H9 (cell line): ENCODE results near the gene HORMAD2. TPM values are rescaled to one million over a fixed set of nuclear protein-coding genes. Genes with fewer than 3 reads are reported as not detected.

ENCODE experiments used
- DNase-seq: peaks from one replicate; pipeline ENCODE4 v3.0.0-alpha.2; 2017
- H2AFZ ChIP-seq: one replicate; pipeline ENCODE4 v1.6.1; 2013; ENCODE audit warnings: mild to moderate bottlenecking, low read length, control low read depth, moderate library complexity
- H2AK5ac ChIP-seq: 2 replicates; pipeline ENCODE4 v1.6.1; 2013; ENCODE audit warnings: low read length, control low read depth, mixed read lengths; ENCODE audit not compliant: insufficient read length
- H2BK120ac ChIP-seq: one replicate; pipeline ENCODE4 v1.6.1; 2013; ENCODE audit warnings: low read depth, mild to moderate bottlenecking, low read length, control low read depth, inconsistent platforms; ENCODE audit not compliant: poor library complexity, severe bottlenecking
- H2BK12ac ChIP-seq: 2 replicates; pipeline ENCODE4 v1.6.1; 2013; ENCODE audit warnings: low read length, control low read depth, mixed read lengths, low read depth; ENCODE audit not compliant: insufficient read length
- H2BK15ac ChIP-seq: 2 replicates; pipeline ENCODE4 v1.6.1; 2013; ENCODE audit warnings: low read depth, low read length, control low read depth
- H2BK20ac ChIP-seq: one replicate; pipeline ENCODE4 v1.6.1; 2013; ENCODE audit warnings: low read depth, mild to moderate bottlenecking, low read length, control low read depth, inconsistent platforms; ENCODE audit not compliant: poor library complexity, severe bottlenecking
- H2BK5ac ChIP-seq: 2 replicates; pipeline ENCODE4 v1.6.1; 2013; ENCODE audit warnings: low read length, control low read depth, mixed read lengths; ENCODE audit not compliant: insufficient read length
- H3K14ac ChIP-seq: 2 replicates; pipeline ENCODE4 v1.6.1; 2013; ENCODE audit warnings: low read length, control low read depth; ENCODE audit not compliant: insufficient read depth
- H3K18ac ChIP-seq: 2 replicates; pipeline ENCODE4 v1.6.1; 2013; ENCODE audit warnings: low read depth, mild to moderate bottlenecking, mixed read lengths, low read length, control low read depth; ENCODE audit not compliant: insufficient read length
- H3K23ac ChIP-seq: 2 replicates; pipeline ENCODE4 v1.6.1; 2013; ENCODE audit warnings: low read length, control low read depth, mixed read lengths, low read depth; ENCODE audit not compliant: insufficient read length
- H3K23me2 ChIP-seq: 2 replicates; pipeline ENCODE4 v1.6.1; 2013; ENCODE audit warnings: low read depth, mild to moderate bottlenecking, mixed read lengths, low read length, control low read depth; ENCODE audit not compliant: insufficient read length, poor library complexity, severe bottlenecking
- H3K27ac ChIP-seq: 2 replicates; pipeline ENCODE4 v1.5.1; 2013; ENCODE audit warnings: low read length, control low read depth, mixed read lengths, low read depth; ENCODE audit not compliant: insufficient read length
- H3K27me3 ChIP-seq: 2 replicates; pipeline ENCODE4 v1.6.1; 2013; ENCODE audit warnings: low read length, control low read depth, inconsistent platforms; ENCODE audit not compliant: insufficient read depth
- H3K4ac ChIP-seq: 2 replicates; pipeline ENCODE4 v1.6.1; 2013; ENCODE audit warnings: low read depth, mild to moderate bottlenecking, control low read depth, inconsistent platforms, low read length, moderate library complexity
- H3K4me1 ChIP-seq: 2 replicates; pipeline ENCODE4 v1.6.1; 2013; ENCODE audit warnings: low read length, control low read depth, inconsistent platforms; ENCODE audit not compliant: insufficient read depth
- H3K4me2 ChIP-seq: 2 replicates; pipeline ENCODE4 v1.6.1; 2013; ENCODE audit warnings: low read length, control low read depth, mixed read lengths; ENCODE audit not compliant: insufficient read length, insufficient read depth
- H3K56ac ChIP-seq: 2 replicates; pipeline ENCODE4 v1.6.1; 2013; ENCODE audit warnings: low read depth, mild to moderate bottlenecking, mixed read lengths, low read length, control low read depth; ENCODE audit not compliant: insufficient read length
- H3K79me1 ChIP-seq: 2 replicates; pipeline ENCODE4 v1.6.1; 2013; ENCODE audit warnings: low read depth, mild to moderate bottlenecking, moderate library complexity, low read length, control low read depth, inconsistent platforms; ENCODE audit not compliant: insufficient read depth, poor library complexity, severe bottlenecking
- H3K79me2 ChIP-seq: 2 replicates; pipeline ENCODE4 v1.6.1; 2013; ENCODE audit warnings: low read length, control low read depth, inconsistent platforms; ENCODE audit not compliant: insufficient read depth
- H3K9ac ChIP-seq: 2 replicates; pipeline ENCODE4 v1.6.1; 2013; ENCODE audit warnings: low read length, control low read depth, mixed read lengths; ENCODE audit not compliant: insufficient read length; ENCODE audit errors: extremely low read depth
- H3K9me3 ChIP-seq: one replicate; pipeline ENCODE4 v1.6.1; 2013; ENCODE audit warnings: low read depth, low read length, inconsistent platforms; ENCODE audit not compliant: control insufficient read depth
- H3T11ph ChIP-seq: one replicate; pipeline ENCODE4 v1.6.1; 2013; ENCODE audit warnings: mild to moderate bottlenecking, low read length, control low read depth, inconsistent platforms
- H4K20me1 ChIP-seq: one replicate; pipeline ENCODE4 v1.6.1; 2013; ENCODE audit not compliant: control insufficient read depth, insufficient read length, insufficient read depth
- H4K5ac ChIP-seq: 2 replicates; pipeline ENCODE4 v1.6.1; 2013; ENCODE audit warnings: low read depth, mild to moderate bottlenecking, mixed read lengths, low read length, control low read depth; ENCODE audit not compliant: insufficient read length
- H4K8ac ChIP-seq: replicated peaks from 2 replicates; pipeline ENCODE4 v1.6.1; 2013; ENCODE audit warnings: low read length, control low read depth, mixed read lengths, low read depth; ENCODE audit not compliant: insufficient read length
- H4K91ac ChIP-seq: 2 replicates; pipeline ENCODE4 v1.6.1; 2013; ENCODE audit warnings: low read depth, mild to moderate bottlenecking, moderate library complexity, mixed read lengths, low read length, control low read depth; ENCODE audit not compliant: insufficient read length
- H3K27ac Mint-ChIP-seq, 3 experiments: 2 replicates in 2 of 3; 3 replicates in 1 of 3; pipeline ENCODE4 v1.8.0; 2020 to 2021; ENCODE audit warnings: mixed read lengths in 3 of 3, mild to moderate bottlenecking in 1 of 3, moderate library complexity in 1 of 3
- H3K27me3 Mint-ChIP-seq: 2 replicates; pipeline ENCODE4 v1.8.0; 2021; ENCODE audit warnings: low read depth, mild to moderate bottlenecking, moderate library complexity, mixed read lengths
- H3K36me3 Mint-ChIP-seq, 3 experiments: 2 replicates in 2 of 3; 3 replicates in 1 of 3; pipeline ENCODE4 v1.8.0; 2020 to 2021; ENCODE audit warnings: low read depth in 3 of 3, mixed read lengths in 3 of 3; ENCODE audit not compliant: insufficient read depth in 1 of 3
- H3K4me1 Mint-ChIP-seq, 2 experiments: 2 replicates each; pipeline ENCODE4 v1.8.0; 2020; ENCODE audit warnings: mixed read lengths in 2 of 2
- H3K4me3 Mint-ChIP-seq, 2 experiments: 2 replicates in 1 of 2; 3 replicates in 1 of 2; pipeline ENCODE4 v1.8.0; 2020 to 2021; ENCODE audit warnings: mild to moderate bottlenecking in 2 of 2, mixed read lengths in 2 of 2, moderate library complexity in 1 of 2
- H3K9me3 Mint-ChIP-seq, 2 experiments: 2 replicates in 1 of 2; 3 replicates in 1 of 2; pipeline ENCODE4 v1.8.0; 2020; ENCODE audit warnings: mild to moderate bottlenecking in 2 of 2, mixed read lengths in 2 of 2, moderate library complexity in 1 of 2
- WGBS: extraction: QIAGEN DNeasy Blood & Tissue Kit; methylation state at CpG from one replicate; pipeline ENCODE4 v1.1.7; 2013; ENCODE audit warnings: missing lambda C conversion rate, low lambda C conversion rate, mixed read lengths; ENCODE audit not compliant: insufficient read length; ENCODE audit errors: extremely low coverage; 5-methylcytosine and 5-hydroxymethylcytosine counted together
- total RNA-seq: library from RNA; stranded (reverse); gene quantifications from 2 replicates; pipeline ENCODE4 v1.2.1, GENCODE V29; 2021
- TF ChIP-seq, protein P1 (sequence below): fragments of 200-600 bp; sonication (generic); conservative IDR thresholded peaks from 3 replicates; pipeline ENCODE4 v1.8.0; 2021; ENCODE audit warnings: antibody characterized with exemption, mild to moderate bottlenecking

Gene HORMAD2
- total RNA-seq, 1 experiment from 2014 or later, result not detected

- H2BK5ac ChIP-seq, result no peak overlapping the region
- Mint-ChIP-seq H3K4me3 (no peak overlapping the region), H3K36me3 (no peaks in the 10 kb centered on the region)
Measured at GRCh38 chr22:30041475-30041874, 38.8 kb upstream of the HORMAD2 start.

More at GRCh38 chr22:30041475-30041874, 38.8 kb upstream of the HORMAD2 start:
- no peak overlapping the region for H2AFZ ChIP-seq
- no peak for DNase-seq
- no peaks in the 10 kb centered on the region for H3K9me3 Mint-ChIP-seq
- no peak overlapping the region for H3K23ac ChIP-seq
- no peak overlapping the region for H2BK15ac ChIP-seq
- H3K27ac ChIP-seq, result no peak overlapping the region
- H3K4me1 ChIP-seq, result 0 out of 2 replicates have a peak, but pooled peaks cover 3% of the 10 kb centered on the region
- no peak overlapping the region for H3K9ac ChIP-seq
- H3K23me2 ChIP-seq, result no peaks in the 10 kb centered on the region
- no peak overlapping the region for H2AK5ac ChIP-seq
- H3T11ph ChIP-seq, result no peak overlapping the region
- H2BK20ac ChIP-seq, result no peak overlapping the region
- H3K18ac ChIP-seq, result no peak overlapping the region
- no peaks in the 10 kb centered on the region for H3K27me3 ChIP-seq
- no peaks in the 10 kb centered on the region for H3K79me2 ChIP-seq
- H3K4me1 Mint-ChIP-seq, result peaks cover 10 to 11% of the 10 kb centered on the region in 2 experiments
- no peaks in the 10 kb centered on the region; the same call in 1 of the 2 replicates for H3K27me3 Mint-ChIP-seq
- TF ChIP-seq, protein P1, sequence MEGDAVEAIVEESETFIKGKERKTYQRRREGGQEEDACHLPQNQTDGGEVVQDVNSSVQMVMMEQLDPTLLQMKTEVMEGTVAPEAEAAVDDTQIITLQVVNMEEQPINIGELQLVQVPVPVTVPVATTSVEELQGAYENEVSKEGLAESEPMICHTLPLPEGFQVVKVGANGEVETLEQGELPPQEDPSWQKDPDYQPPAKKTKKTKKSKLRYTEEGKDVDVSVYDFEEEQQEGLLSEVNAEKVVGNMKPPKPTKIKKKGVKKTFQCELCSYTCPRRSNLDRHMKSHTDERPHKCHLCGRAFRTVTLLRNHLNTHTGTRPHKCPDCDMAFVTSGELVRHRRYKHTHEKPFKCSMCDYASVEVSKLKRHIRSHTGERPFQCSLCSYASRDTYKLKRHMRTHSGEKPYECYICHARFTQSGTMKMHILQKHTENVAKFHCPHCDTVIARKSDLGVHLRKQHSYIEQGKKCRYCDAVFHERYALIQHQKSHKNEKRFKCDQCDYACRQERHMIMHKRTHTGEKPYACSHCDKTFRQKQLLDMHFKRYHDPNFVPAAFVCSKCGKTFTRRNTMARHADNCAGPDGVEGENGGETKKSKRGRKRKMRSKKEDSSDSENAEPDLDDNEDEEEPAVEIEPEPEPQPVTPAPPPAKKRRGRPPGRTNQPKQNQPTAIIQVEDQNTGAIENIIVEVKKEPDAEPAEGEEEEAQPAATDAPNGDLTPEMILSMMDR, result no peak
- H3K79me1 ChIP-seq, result no peaks in the 10 kb centered on the region
- no peak overlapping the region for H4K5ac ChIP-seq
- WGBS, result no CpG with 5 or more reads among the region's 2 CpGs
- no peak overlapping the region for H3K27ac Mint-ChIP-seq
- no peak overlapping the region for H2BK12ac ChIP-seq
- no peak overlapping the region for H3K56ac ChIP-seq
- no peak overlapping the region for H3K4ac ChIP-seq
- no peak overlapping the region for H4K8ac ChIP-seq
- H4K91ac ChIP-seq, result no peak overlapping the region
- no peaks in the 10 kb centered on the region for H3K9me3 ChIP-seq
- no peak overlapping the region for H3K14ac ChIP-seq
- no peak overlapping the region for H2BK120ac ChIP-seq
- no peaks in the 10 kb centered on the region for H4K20me1 ChIP-seq
- H3K4me2 ChIP-seq, result no peak overlapping the region
